CD14-positive monocyte (primary cell): ENCODE results near the gene MYB. TPM values are rescaled to one million over a fixed set of nuclear protein-coding genes. Genes with fewer than 3 reads are reported as not detected.

Experiments used
- DNase-seq, 3 donors: peaks; one replicate each; pipeline ENCODE4 v3.0.0-alpha.2; 2011 to 2022
- H2AFZ ChIP-seq: 2 replicates; pipeline ENCODE4 v1.6.0; 2012; ENCODE audit warnings: mild to moderate bottlenecking, low read depth, low read length, inconsistent platforms; ENCODE audit not compliant: insufficient read depth, poor library complexity, severe bottlenecking
- H3K27ac ChIP-seq, 2 donors: 1 replicate in 1 of 2; 2 replicates in 1 of 2; pipeline ENCODE4 v1.5.1; 2012 to 2013; ENCODE audit warnings: low read length in 2 of 2, control low read depth in 1 of 2, inconsistent platforms in 1 of 2, low read depth in 1 of 2, mild to moderate bottlenecking in 1 of 2
- H3K27me3 ChIP-seq, 2 donors: one replicate each; pipeline versions ENCODE4 v1.6.0 to v1.6.1; 2011 to 2013; ENCODE audit warnings: low read length in 2 of 2; ENCODE audit not compliant: control insufficient read depth in 2 of 2, insufficient read depth in 2 of 2
- H3K36me3 ChIP-seq, 2 donors: replicated peaks in 1 of 2; 1 replicate in 1 of 2; 2 replicates in 1 of 2; pipeline versions ENCODE4 v1.5.1 to v1.6.1; 2012 to 2013; ENCODE audit warnings: low read length in 2 of 2, control low read depth in 1 of 2, inconsistent platforms in 1 of 2, mild to moderate bottlenecking in 1 of 2; ENCODE audit not compliant: insufficient read depth in 2 of 2, control insufficient read depth in 1 of 2
- H3K4me1 ChIP-seq, 2 donors: 1 replicate in 1 of 2; 2 replicates in 1 of 2; pipeline versions ENCODE4 v1.5.1 to v1.6.1; 2012 to 2013; ENCODE audit warnings: low read length in 2 of 2, control low read depth in 1 of 2, inconsistent platforms in 1 of 2, mild to moderate bottlenecking in 1 of 2, moderate library complexity in 1 of 2; ENCODE audit not compliant: insufficient read depth in 2 of 2, control insufficient read depth in 1 of 2
- H3K4me2 ChIP-seq: replicated peaks from 2 replicates; pipeline ENCODE3; 2012; ENCODE audit warnings: low read length, moderate library complexity, mild to moderate bottlenecking; ENCODE audit not compliant: poor library complexity, severe bottlenecking; ENCODE audit errors: extremely low read depth
- H3K4me3 ChIP-seq, 3 experiments: fragments of 200-600 bp in 1 of 3; sonication (generic) in 1 of 3; replicated peaks in 1 of 3; 1 replicate in 2 of 3; 2 replicates in 1 of 3; pipeline ENCODE4 v1.5.1; 2011 to 2013; ENCODE audit warnings: low read length in 3 of 3, mild to moderate bottlenecking in 3 of 3, control low read depth in 2 of 3, low read depth in 2 of 3, inconsistent platforms in 1 of 3, moderate library complexity in 1 of 3
- H3K79me2 ChIP-seq: 2 replicates; pipeline ENCODE4 v1.6.0; 2012; ENCODE audit warnings: mild to moderate bottlenecking, control low read depth, inconsistent platforms, low read length, moderate library complexity; ENCODE audit not compliant: insufficient read depth
- H3K9ac ChIP-seq: 2 replicates; pipeline ENCODE4 v1.6.0; 2017; ENCODE audit warnings: low read length, mild to moderate bottlenecking; ENCODE audit not compliant: insufficient read depth, poor library complexity, severe bottlenecking
- H3K9me3 ChIP-seq, 2 donors: replicated peaks in 1 of 2; 1 replicate in 1 of 2; 2 replicates in 1 of 2; pipeline versions ENCODE4 v1.5.1 to v1.6.1; 2012 to 2013; ENCODE audit warnings: low read length in 2 of 2, control low read depth in 1 of 2; ENCODE audit not compliant: control insufficient read depth in 1 of 2, insufficient read depth in 1 of 2
- H4K20me1 ChIP-seq: 2 replicates; pipeline ENCODE4 v1.6.0; 2012; ENCODE audit warnings: mild to moderate bottlenecking, low read length, control low read depth, moderate library complexity; ENCODE audit not compliant: insufficient read depth
- H3K27ac Mint-ChIP-seq, 7 donors: one replicate each; pipeline ENCODE4 v1.8.0; 2020; ENCODE audit warnings: mild to moderate bottlenecking in 7 of 7, mixed read lengths in 7 of 7, moderate library complexity in 6 of 7, inconsistent platforms in 2 of 7
- H3K27me3 Mint-ChIP-seq, 3 donors: one replicate each; pipeline ENCODE4 v1.8.0; 2021 to 2022; ENCODE audit warnings: low read depth in 3 of 3, mild to moderate bottlenecking in 3 of 3, mixed read lengths in 3 of 3, moderate library complexity in 3 of 3, inconsistent platforms in 1 of 3
- H3K36me3 Mint-ChIP-seq, 2 donors: one replicate each; pipeline ENCODE4 v1.8.0; 2020; ENCODE audit warnings: mixed read lengths in 2 of 2, inconsistent platforms in 1 of 2, mild to moderate bottlenecking in 1 of 2
- H3K4me1 Mint-ChIP-seq: one replicate; pipeline ENCODE4 v1.8.0; 2020; ENCODE audit warnings: mild to moderate bottlenecking, mixed read lengths
- H3K4me3 Mint-ChIP-seq, 2 donors: one replicate each; pipeline ENCODE4 v1.8.0; 2020; ENCODE audit warnings: mild to moderate bottlenecking in 2 of 2, mixed read lengths in 2 of 2, moderate library complexity in 1 of 2
- H3K9me3 Mint-ChIP-seq, 7 donors: one replicate each; pipeline ENCODE4 v1.8.0; 2020 to 2022; ENCODE audit warnings: mixed read lengths in 7 of 7, mild to moderate bottlenecking in 6 of 7, moderate library complexity in 6 of 7, inconsistent platforms in 2 of 7
- WGBS: methylation state at CpG from one replicate; pipeline ENCODE4 v1.1.5; 2013; ENCODE audit warnings: missing lambda C conversion rate; ENCODE audit not compliant: insufficient coverage; 5-methylcytosine and 5-hydroxymethylcytosine counted together
- intact Hi-C, 2 donors: fragments of 100-400 bp; cut with micrococcal nuclease; formaldehyde crosslinking; loops; one replicate each; pipeline versions ENCODE4 v1.15.0 to v1.15.1; 2023
- polyA plus RNA-seq, 3 donors: library from polyadenylated mRNA; depleted of rRNA in 1 of 3; unstranded in 2 of 3; stranded (reverse) in 1 of 3; fragments of 300-500 nt in 2 of 3; fragments of >200 nt in 1 of 3; fragmentation: Illumina TruSeq in 2 of 3; gene quantifications; 1 replicate in 2 of 3; 2 replicates in 1 of 3; pipeline ENCODE4 v1.2.3, GENCODE V29; 2012 to 2021
- TF ChIP-seq, protein P1 (sequence below): fragments of 200-600 bp; IDR thresholded peaks from one replicate; pipeline ENCODE4 v1.8.0; 2022; ENCODE audit warnings: antibody characterized with exemption, mild to moderate bottlenecking

The MYB gene
- polyA plus RNA-seq, 3 donors: 1.5 to 2.2 (median 1.7) TPM

- TF ChIP-seq, protein P1, sequence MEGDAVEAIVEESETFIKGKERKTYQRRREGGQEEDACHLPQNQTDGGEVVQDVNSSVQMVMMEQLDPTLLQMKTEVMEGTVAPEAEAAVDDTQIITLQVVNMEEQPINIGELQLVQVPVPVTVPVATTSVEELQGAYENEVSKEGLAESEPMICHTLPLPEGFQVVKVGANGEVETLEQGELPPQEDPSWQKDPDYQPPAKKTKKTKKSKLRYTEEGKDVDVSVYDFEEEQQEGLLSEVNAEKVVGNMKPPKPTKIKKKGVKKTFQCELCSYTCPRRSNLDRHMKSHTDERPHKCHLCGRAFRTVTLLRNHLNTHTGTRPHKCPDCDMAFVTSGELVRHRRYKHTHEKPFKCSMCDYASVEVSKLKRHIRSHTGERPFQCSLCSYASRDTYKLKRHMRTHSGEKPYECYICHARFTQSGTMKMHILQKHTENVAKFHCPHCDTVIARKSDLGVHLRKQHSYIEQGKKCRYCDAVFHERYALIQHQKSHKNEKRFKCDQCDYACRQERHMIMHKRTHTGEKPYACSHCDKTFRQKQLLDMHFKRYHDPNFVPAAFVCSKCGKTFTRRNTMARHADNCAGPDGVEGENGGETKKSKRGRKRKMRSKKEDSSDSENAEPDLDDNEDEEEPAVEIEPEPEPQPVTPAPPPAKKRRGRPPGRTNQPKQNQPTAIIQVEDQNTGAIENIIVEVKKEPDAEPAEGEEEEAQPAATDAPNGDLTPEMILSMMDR: no peak
- Histone ChIP-seq H3K79me2 (no peaks in the 10 kb centered on the region), H3K4me2 (no peak overlapping the region), H4K20me1 (no peaks in the 10 kb centered on the region), H2AFZ (peak overlapping the region; percentile 36), H3K4me3 (no peak overlapping the region), H3K36me3 (no peaks in the 10 kb centered on the region), H3K9ac (no peak overlapping the region), H3K27me3 (no peaks in the 10 kb centered on the region), H3K4me1 (peaks cover 0 to 6% of the 10 kb centered on the region in 2 donors), H3K27ac (no peak overlapping the region), H3K9me3 (no peaks in the 10 kb centered on the region)
- WGBS: 7% methylated on average over 3 of the region's 15 CpGs
- Mint-ChIP-seq H3K4me3 (no peak overlapping the region), H3K27ac (peak overlapping the region in 1 of 7 donors; percentile 10), H3K9me3 (no peaks in the 10 kb centered on the region), H3K27me3 (peaks cover 0 to 2% (median 0%) of the 10 kb centered on the region in 3 donors), H3K36me3 (no peaks in the 10 kb centered on the region), H3K4me1 (peaks cover 10% of the 10 kb centered on the region)
- intact Hi-C loops: no loop called here
- peak in 1 of 3 donors; percentile 26 for DNase-seq
Observed at GRCh38 chr6:135261872-135262725, 81.0 kb downstream of the MYB start.

DNA sequence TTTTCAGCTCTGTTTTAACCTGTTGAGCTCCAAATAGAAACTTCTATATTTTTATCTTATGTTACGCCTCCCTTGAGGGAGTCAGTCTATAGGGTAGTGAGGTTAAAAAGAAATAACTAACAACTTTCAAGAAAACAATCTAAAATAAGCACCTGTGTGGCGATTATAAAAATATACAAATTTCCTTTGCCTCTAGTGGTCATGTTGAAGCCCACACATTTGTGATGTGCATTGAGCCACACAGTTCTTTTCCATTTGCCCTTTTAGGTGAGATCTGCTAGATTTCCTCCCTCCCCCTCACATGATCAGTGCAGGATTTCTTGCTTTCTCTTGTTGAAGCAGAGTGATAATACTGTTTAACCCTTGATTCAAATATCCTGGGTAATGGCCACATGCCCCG lies 84.2 kb downstream of the MYB start:
- Mint-ChIP-seq H3K4me1 (peaks cover 11% of the 10 kb centered on the region), H3K4me3 (no peak overlapping the region), H3K27ac (no peak overlapping the region), H3K27me3 (peaks cover 0 to 2% (median 1%) of the 10 kb centered on the region in 3 donors), H3K9me3 (no peaks in the 10 kb centered on the region), H3K36me3 (no peaks in the 10 kb centered on the region)
- Histone ChIP-seq H3K4me2 (no peak overlapping the region), H3K9me3 (no peaks in the 10 kb centered on the region), H3K79me2 (no peaks in the 10 kb centered on the region), H3K36me3 (no peaks in the 10 kb centered on the region), H2AFZ (no peak overlapping the region), H3K4me1 (peaks cover 0 to 8% of the 10 kb centered on the region in 2 donors), H3K4me3 (no peak overlapping the region), H3K9ac (no peak overlapping the region), H4K20me1 (no peaks in the 10 kb centered on the region), H3K27ac (no peak overlapping the region), H3K27me3 (no peaks in the 10 kb centered on the region)
- DNase-seq: no peak
- TF ChIP-seq, protein P1: no peak
- intact Hi-C loops: no loop called here
- 100% methylated on average over 1 of the region's 3 CpGs for WGBS
